Aorta (tissue), 5 donors: Measurements from ENCODE around the gene SRSF10. TPM values are rescaled to one million over a fixed set of nuclear protein-coding genes. Genes with fewer than 3 reads are reported as not detected.
"Not testable (repeated sequence)": the region's sequence is repeated elsewhere in the genome, so short reads cannot be mapped to it uniquely, and the experiment has no call there.

ENCODE experiments used
- ATAC-seq: fragments of 200-7000 bp; cut with Tn5 transposase; one replicate; pipeline ENCODE4 v1.9.1; 2022; ENCODE audit warnings: moderate library complexity; ENCODE audit not compliant: low FRiP score
- DNase-seq, 2 donors: peaks; one replicate each; pipeline ENCODE4 v3.0.0-alpha.2; 2020
- H3K27ac ChIP-seq, 2 donors: one replicate each; pipeline ENCODE4 v1.5.1; 2013; ENCODE audit warnings: low read length in 2 of 2, mild to moderate bottlenecking in 2 of 2, moderate library complexity in 2 of 2, control low read depth in 1 of 2, inconsistent platforms in 1 of 2, low read depth in 1 of 2
- H3K27me3 ChIP-seq, 2 donors: one replicate each; pipeline ENCODE4 v1.6.1; 2013; ENCODE audit warnings: control low read depth in 1 of 2, low read length in 1 of 2, mild to moderate bottlenecking in 1 of 2, moderate library complexity in 1 of 2; ENCODE audit not compliant: insufficient read depth in 2 of 2, control insufficient read depth in 1 of 2
- H3K36me3 ChIP-seq, 2 donors: one replicate each; pipeline ENCODE4 v1.6.1; 2013; ENCODE audit warnings: control low read depth in 1 of 2, low read length in 1 of 2, mild to moderate bottlenecking in 1 of 2; ENCODE audit not compliant: insufficient read depth in 2 of 2, control insufficient read depth in 1 of 2
- H3K4me1 ChIP-seq, 2 donors: one replicate each; pipeline ENCODE4 v1.6.1; 2013; ENCODE audit warnings: low read length in 2 of 2, control low read depth in 1 of 2, mild to moderate bottlenecking in 1 of 2, moderate library complexity in 1 of 2; ENCODE audit not compliant: insufficient read depth in 2 of 2, control insufficient read depth in 1 of 2
- H3K4me3 ChIP-seq, 2 donors: one replicate each; pipeline ENCODE4 v1.5.1; 2013; ENCODE audit warnings: low read length in 2 of 2, control low read depth in 1 of 2, mild to moderate bottlenecking in 1 of 2
- H3K9me3 ChIP-seq: one replicate; pipeline ENCODE4 v1.6.1; 2013; ENCODE audit warnings: mild to moderate bottlenecking, low read length; ENCODE audit not compliant: control insufficient read depth
- WGBS, 2 donors: extraction: QIAGEN DNeasy Blood & Tissue Kit; methylation state at CpG; one replicate each; pipeline ENCODE4 v1.1.7; 2013; 5-methylcytosine and 5-hydroxymethylcytosine counted together
- intact Hi-C, 2 donors: fragments of 100-400 bp; cut with DNase I; formaldehyde crosslinking; loops; one replicate each; pipeline versions ENCODE4 v1.14.2 to v1.15.0; 2022
- polyA plus RNA-seq, 2 donors: library from polyadenylated mRNA; stranded (reverse); fragments of 200-250 nt; gene quantifications; one replicate each; pipeline ENCODE4 v1.2.3, GENCODE V29; 2013
- total RNA-seq, 2 donors: library from RNA; stranded (reverse); fragmentation: NEBNext Ultra II Directional; extraction: Animal tissue kit (Norgen Biotek cat#: 25700); gene quantifications; one replicate each; pipeline ENCODE4 v1.2.1, GENCODE V29; 2021
- donor health status: healthy with polysubstance abuse.
- donor health status: Bipolar disorder and iron deficiency.
- donor health status: DM: no; HTN: no; CAD: no.
- donor health status: DM: no; HTN: no; CAD: no.
- donor health status: DM: yes; HTN: yes; CAD: no.

SRSF10 gene
- total and polyA plus RNA-seq, 4 donors, result 50.1 to 114 (median 94.7) TPM

GRCh38 chr1:24004132-24004531, 24.0 kb upstream of the SRSF10 start:
- DNase-seq (no peak), ATAC-seq (no peak)
- Histone ChIP-seq H3K9me3 (no peaks in the 10 kb centered on the region), H3K36me3 (no peaks in the 10 kb centered on the region), H3K27me3 (no peaks in the 10 kb centered on the region), H3K27ac (no peak overlapping the region), H3K4me1 (peaks cover 0 to 3% of the 10 kb centered on the region in 2 donors), H3K4me3 (no peak overlapping the region)
- intact Hi-C loops, result no loop called here
- WGBS, 2 donors, result 98 to 99% methylated on average over 5 of the region's 5 CpGs

GRCh38 chr1:24003331-24003972, 23.3 kb upstream of the SRSF10 start:
- Histone ChIP-seq H3K4me3 (no peak overlapping the region), H3K27ac (peak overlapping the region in 1 of 2 donors; percentile 36), H3K4me1 (peaks cover 2 to 3% of the 10 kb centered on the region in 2 donors), H3K36me3 (no peaks in the 10 kb centered on the region), H3K27me3 (no peaks in the 10 kb centered on the region), H3K9me3 (no peaks in the 10 kb centered on the region)
- DNase-seq (no peak), ATAC-seq (no peak)
- WGBS, 2 donors, result 33 to 38% methylated on average over 4 of the region's 4 CpGs
- intact Hi-C loops, result no loop called here

DNA sequence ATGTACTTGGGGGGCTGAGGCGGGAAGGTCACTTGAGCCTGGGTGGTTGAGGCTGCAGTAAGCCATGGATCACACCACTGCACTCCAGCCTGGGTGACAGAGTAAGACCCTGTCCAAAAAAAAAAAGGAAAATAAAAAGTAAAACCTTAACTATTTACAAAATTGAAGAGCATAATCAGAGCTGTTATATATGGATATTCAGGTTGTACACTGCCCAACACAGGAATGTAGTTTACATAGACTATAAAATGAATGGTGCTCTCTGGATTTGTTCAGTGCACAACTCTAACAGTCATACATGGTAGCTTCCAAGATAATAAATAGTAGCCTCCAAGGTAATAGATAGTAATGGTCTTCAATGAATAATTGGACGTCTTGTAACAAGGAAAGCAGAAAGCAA, 22.6 kb upstream of the SRSF10 start:
- peaks cover 2 to 3% of the 10 kb centered on the region in 2 donors for H3K4me1 ChIP-seq
- H3K27ac ChIP-seq, result no peak overlapping the region
- DNase-seq, result no peak
- WGBS, 2 donors, result 88 to 95% methylated on average over 2 of the region's 2 CpGs
- H3K4me3 ChIP-seq, result no peak overlapping the region
- H3K27me3 ChIP-seq, result no peaks in the 10 kb centered on the region
- ATAC-seq, result no peak
- intact Hi-C loops, result no loop called here
- H3K36me3 ChIP-seq, result no peaks in the 10 kb centered on the region
- no peaks in the 10 kb centered on the region for H3K9me3 ChIP-seq

DNA sequence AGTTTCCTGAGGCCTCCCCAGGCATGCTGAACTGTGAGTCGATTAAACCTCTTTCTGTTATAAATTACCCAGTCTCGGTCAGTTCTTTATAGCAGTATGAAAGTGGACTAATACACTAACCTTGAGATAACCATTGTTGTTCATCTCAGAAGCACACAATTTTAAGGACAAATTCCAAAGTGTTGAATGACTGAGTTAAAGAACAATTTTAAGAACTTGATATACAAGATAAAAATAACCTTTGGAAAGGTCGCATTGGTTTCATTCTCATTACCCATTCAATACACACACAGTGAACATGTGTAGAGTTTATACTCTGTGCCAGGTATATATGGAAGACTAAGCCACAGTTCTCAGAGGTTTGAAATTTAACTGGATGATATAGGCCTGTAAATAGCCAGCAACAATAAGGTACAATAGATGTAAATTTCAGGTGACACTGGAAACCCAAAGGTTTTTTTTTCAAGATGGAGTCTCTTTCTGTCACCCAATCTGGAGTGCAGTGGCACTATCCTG, 19.1 kb upstream of the SRSF10 start:
- WGBS, 2 donors, result 5 to 9% methylated on average over 3 of the region's 3 CpGs
- H3K27me3 ChIP-seq, result no peaks in the 10 kb centered on the region
- H3K9me3 ChIP-seq, result no peaks in the 10 kb centered on the region
- ATAC-seq (no peak), DNase-seq (no peak)
- intact Hi-C loops, result no loop called here
- H3K36me3 ChIP-seq, result no peaks in the 10 kb centered on the region
- no peak overlapping the region for H3K4me3 ChIP-seq
- H3K27ac ChIP-seq, result peak overlapping the region; percentile 64 to 88
- H3K4me1 ChIP-seq, result peaks cover 1 to 2% of the 10 kb centered on the region in 2 donors

GRCh38 chr1:23997812-23998211, 17.7 kb upstream of the SRSF10 start:
- Histone ChIP-seq H3K27me3 (no peaks in the 10 kb centered on the region), H3K4me1 (peaks cover 1 to 2% of the 10 kb centered on the region in 2 donors), H3K9me3 (no peaks in the 10 kb centered on the region), H3K36me3 (no peaks in the 10 kb centered on the region), H3K27ac (no peak overlapping the region), H3K4me3 (no peak overlapping the region)
- 76 to 77% methylated on average over 1 of the region's 1 CpG for WGBS, 2 donors
- ATAC-seq (no peak), DNase-seq (no peak)
- intact Hi-C loops, result no loop called here

DNA sequence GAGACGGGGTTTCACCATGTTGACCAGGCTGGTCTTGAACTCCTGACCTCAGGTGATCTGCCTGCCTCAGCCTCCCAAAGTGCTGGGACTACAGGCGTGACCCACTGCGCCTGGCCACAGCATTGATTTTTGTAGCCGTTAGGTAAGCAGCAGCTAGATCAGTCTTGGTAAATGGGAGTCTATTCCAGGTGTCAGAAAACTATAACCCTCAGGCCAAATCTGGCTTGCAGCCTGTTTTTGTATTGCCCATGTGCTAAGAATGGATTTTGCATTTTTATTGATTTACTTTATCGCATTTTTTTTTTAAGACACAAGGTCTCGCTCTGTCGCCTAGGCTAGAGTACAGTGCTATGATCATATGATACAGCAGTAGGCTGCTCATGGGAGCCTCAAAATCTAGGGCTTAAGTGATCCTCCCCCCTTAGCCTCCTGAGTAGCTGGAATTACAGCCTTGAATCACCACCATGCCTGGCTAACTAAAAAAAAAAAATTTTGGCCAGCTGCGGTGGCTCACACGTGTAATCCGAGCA, 16.6 kb upstream of the SRSF10 start:
- peak overlapping the region in 1 of 2 donors; percentile 57 for H3K27ac ChIP-seq
- no peaks in the 10 kb centered on the region for H3K9me3 ChIP-seq
- intact Hi-C loops, result no loop called here
- no peak overlapping the region for H3K4me3 ChIP-seq
- WGBS, 2 donors, result 91 to 93% methylated on average over 10 of the region's 10 CpGs
- ATAC-seq (no peak), DNase-seq (no peak)
- no peaks in the 10 kb centered on the region for H3K27me3 ChIP-seq
- peaks cover 1 to 2% of the 10 kb centered on the region in 2 donors for H3K4me1 ChIP-seq
- H3K36me3 ChIP-seq, result no peaks in the 10 kb centered on the region

DNA sequence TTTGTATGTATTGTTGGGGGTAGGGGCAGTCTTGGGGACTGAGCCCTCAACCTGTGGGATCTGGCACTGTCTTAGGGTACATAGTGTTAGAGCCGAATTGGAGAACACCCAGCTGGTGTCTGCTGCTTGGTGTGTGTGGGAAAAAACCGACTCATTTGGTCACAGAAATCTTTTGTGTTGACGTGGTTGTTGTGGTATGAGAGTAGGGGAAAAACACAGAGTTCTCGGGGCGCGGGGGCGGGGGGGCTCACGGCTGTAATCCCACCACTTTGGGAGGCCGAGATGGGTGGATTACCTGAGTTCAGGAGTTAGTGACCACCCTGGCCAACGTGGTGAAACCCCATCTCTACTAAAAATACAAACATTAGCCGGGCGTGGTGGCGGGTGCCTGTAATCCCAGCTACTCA, 15.3 kb upstream of the SRSF10 start:
- no peak for ATAC-seq
- no peaks in the 10 kb centered on the region for H3K27me3 ChIP-seq
- intact Hi-C loops, result no loop called here
- DNase-seq, result no peak
- no peaks in the 10 kb centered on the region for H3K36me3 ChIP-seq
- peaks cover 1 to 2% of the 10 kb centered on the region in 2 donors for H3K4me1 ChIP-seq
- peak overlapping the region in 1 of 2 donors; percentile 71 for H3K27ac ChIP-seq
- H3K9me3 ChIP-seq, result no peaks in the 10 kb centered on the region
- 26 to 53% methylated on average over 13 of the region's 13 CpGs for WGBS, 2 donors
- no peak overlapping the region for H3K4me3 ChIP-seq

GRCh38 chr1:23992011-23992410, 11.9 kb upstream of the SRSF10 start:
- DNase-seq, H3K27ac ChIP-seq, ATAC-seq, H3K36me3 ChIP-seq, H3K9me3 ChIP-seq, H3K4me1 ChIP-seq, H3K4me3 ChIP-seq, intact Hi-C loops, H3K27me3 ChIP-seq: not testable (repeated sequence)
- 87 to 88% methylated on average over 13 of the region's 13 CpGs for WGBS, 2 donors

DNA sequence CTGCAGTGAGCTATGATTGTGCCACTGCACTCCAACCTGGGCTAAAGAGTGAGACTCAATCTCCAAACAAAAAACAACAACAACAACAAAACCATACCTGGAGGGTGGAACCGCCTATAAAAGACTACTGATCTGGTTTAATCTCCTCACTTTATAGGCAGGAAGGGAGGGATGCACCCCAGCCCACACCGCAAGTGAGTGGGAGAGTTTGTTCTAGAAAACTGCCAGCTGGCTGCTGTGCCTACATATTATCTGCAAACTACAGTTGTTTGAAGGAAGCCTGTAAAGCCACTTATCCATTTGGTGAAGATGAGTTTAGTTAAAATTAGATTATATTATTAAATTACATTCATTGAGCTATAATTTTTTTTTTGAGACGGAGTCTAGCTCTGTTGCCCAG, 9.1 kb upstream of the SRSF10 start:
- no peak overlapping the region for H3K27ac ChIP-seq
- H3K27me3 ChIP-seq, result no peaks in the 10 kb centered on the region
- H3K4me1 ChIP-seq, result peaks cover 0 to 3% of the 10 kb centered on the region in 2 donors
- intact Hi-C loops, result no loop called here
- no peaks in the 10 kb centered on the region for H3K36me3 ChIP-seq
- ATAC-seq, result no peak
- no peak for DNase-seq
- 70 to 76% methylated on average over 3 of the region's 3 CpGs for WGBS, 2 donors
- no peaks in the 10 kb centered on the region for H3K9me3 ChIP-seq
- H3K4me3 ChIP-seq, result no peak overlapping the region
